Activated CD4-positive, alpha-beta T cell treated with anti-CD3 and anti-CD28 coated beads for 48 hours (primary cell): Measurements from ENCODE around the gene TOP1.

Experiments
- DNase-seq: peaks from one replicate; pipeline ENCODE4 v3.0.0-alpha.2; 2020

The TOP1 gene

DNA sequence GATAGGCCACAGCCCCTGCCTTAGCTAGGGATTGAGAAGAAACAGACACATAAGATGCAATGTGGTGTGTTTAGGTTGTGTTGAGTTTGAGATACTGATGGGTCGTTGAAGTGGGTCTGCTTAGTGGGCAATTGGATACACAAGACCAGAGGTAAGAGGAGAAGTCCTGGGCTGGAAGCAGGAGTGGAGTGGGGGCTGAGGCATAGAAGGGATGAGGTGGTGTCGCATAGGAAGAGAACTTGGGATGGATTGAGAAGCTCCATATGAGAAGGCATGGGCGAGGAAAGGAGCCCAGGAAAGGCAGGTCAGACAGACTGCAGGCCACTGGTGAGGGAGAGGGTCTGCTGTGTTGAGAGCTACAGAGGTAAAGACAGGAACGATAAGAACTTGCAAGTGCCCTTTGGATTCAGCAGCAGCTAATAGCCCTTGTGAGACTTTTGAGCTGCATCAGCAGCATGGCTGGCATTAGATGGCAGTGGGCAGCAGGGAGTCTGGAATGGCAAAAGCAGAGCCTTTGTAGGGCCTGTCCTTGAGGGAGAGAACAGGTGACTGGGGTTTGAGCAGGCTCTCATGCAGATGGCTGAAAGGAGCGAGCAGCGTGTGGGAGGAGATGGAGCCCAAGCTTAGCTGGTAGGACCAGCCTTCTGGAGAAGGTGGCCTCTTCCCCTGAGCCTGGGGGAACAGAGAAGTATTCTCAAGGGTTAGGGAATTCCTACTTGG is 141.9 kb downstream of the TOP1 start:
- DNase-seq = no peak

DNA sequence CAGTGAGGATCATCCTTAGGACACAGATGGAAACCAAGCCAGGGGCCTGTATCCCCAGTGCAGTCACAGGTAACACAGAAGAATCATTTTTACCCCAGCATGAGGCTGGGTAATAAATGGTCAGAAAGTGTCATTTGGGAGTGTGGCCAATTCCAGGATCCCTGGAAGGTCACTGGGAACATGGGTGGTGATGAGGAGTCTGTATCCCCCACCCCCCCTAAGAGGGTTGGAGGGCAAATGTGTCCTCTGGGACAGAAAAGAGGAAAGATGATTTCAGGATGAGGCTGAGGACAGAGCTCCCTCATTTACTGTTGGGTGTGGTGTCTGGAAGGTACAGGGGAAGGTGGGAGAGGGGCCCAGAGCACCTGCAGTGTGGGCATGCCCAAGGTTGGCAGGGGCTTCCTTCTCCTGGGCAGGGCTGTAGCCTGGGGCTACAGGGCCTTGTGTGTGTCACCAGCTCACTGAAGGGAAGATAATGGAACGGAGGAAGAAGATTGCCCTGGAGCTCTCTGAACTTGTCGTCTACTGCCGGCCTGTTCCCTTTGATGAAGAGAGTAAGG is 143.2 kb downstream of the TOP1 start:
- no peak for DNase-seq

DNA sequence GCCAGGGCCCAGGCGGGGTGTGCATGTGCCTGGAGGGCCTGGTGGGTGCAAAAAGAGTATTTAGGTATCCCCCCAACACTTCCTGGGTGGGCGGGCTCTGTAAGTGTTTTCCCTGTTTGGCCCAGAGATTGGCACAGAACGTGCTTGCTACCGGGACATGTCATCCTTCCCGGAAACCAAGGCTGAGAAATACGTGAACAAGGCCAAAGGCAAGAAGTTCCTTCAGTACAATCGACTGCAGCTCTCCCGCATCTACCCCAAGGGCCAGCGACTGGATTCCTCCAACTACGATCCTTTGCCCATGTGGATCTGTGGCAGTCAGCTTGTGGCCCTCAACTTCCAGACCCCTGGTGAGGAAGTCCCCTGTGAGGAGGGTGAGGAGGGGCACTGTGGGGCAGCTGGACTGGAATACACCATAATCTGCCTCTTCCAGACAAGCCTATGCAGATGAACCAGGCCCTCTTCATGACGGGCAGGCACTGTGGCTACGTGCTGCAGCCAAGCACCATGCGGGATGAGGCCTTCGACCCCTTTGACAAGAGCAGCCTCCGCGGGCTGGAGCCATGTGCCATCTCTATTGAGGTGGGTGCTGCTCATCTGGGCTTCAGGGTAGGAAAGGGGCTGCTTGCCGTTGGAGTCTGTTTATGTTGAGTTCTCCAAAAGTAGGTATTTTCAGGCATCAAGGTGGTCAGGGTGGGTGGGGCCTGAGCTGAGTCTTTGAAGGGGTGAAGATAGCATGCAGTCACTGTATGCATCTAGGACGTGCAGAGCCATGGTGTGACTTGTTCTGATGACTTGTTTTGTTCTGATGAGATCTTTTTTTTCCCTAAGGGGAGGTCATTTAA is 143.9 kb downstream of the TOP1 start:
- peak; percentile 1 for DNase-seq

DNA sequence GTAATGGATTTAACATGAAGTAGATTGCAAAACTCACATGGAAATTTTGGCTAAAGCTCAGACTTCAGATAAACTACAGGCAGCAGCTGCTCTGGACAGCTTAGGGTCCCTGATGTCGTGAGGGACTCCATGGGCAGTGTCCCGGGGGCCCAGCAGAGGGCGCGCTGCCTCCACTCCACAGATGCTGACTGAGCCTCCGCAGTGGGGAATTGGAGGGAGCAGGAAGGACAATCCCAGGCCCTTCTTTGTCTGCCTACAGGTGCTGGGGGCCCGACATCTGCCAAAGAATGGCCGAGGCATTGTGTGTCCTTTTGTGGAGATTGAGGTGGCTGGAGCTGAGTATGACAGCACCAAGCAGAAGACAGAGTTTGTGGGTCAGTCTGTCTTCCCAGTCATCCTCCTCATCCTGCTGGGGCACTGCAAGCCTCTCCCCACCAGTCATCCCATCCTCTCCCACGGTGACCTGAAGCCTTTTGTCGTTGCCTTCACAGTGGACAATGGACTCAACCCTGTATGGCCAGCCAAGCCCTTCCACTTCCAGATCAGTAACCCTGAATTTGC is 144.6 kb downstream of the TOP1 start:
- peak; percentile 75 for DNase-seq

DNA sequence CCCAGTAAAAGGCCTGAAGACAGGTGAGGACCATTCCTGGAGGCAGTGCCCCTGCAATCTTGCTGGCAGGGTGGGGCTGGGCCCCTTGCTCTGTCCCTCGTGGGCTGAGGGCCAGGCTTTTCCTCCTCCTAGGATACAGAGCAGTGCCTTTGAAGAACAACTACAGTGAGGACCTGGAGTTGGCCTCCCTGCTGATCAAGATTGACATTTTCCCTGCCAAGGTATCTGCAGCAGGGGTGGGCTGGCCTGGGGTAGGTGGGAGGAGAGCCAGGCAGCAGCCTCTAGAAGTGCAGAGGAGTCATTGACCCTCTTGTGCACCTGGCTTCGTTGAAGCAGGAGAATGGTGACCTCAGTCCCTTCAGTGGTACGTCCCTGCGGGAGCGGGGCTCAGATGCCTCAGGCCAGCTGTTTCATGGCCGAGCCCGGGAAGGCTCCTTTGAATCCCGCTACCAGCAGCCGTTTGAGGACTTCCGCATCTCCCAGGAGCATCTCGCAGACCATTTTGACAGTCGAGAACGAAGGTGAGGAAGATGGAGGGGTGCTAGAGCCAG is 145.2 kb downstream of the TOP1 start:
- DNase-seq = no peak
